ENCODE measurements around the gene CLEC11A. TPM values are rescaled to one million over a fixed set of nuclear protein-coding genes. Genes with fewer than 3 reads are reported as not detected.
"Not testable (repeated sequence)": the region's sequence is repeated elsewhere in the genome, so short reads cannot be mapped to it uniquely, and the experiment has no call there.

Gene CLEC11A
- total RNA-seq, 1 donor from 2014 or later, result 1.2 TPM

DNA sequence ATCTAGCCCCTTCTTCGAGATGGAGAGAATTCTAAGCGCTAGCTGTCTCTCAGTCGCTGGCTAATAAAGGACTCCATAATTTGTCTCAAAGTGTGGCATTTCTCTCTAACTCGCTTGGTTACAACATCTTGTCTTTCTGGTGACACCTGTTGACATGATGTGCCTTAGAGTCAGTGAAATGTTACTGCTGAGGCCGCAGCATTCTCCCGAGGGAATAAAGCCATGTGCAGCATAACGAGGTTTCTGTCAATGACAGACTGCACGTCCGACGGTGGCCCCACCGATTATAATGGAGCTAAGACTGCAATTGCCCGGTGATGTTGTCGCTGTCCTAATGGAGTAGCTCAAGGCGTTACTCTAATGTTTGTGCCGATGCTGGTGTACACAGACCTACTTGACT, 26.8 kb downstream of the CLEC11A start:
- intact Hi-C loops (cut with micrococcal nuclease), result no loop called here

DNA sequence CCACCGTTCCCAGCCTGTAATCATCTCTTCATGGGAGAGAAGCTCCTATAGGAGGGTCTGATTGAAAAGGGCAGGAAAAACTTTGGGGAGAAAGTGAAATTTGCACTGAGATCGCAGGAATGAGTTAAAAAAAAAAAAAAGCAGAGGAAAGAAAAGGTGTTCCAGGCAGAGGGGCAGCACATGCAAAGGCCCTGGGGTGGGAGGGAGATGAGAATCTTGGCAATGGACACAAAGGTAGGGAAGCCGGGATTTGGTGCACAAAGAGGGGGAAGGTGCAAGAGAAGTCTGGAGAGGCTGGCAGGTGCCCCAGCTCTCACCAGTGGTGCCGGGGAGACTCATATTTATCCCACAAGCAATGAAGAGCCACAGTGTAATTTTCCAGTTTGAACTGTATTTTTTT, 30.7 kb downstream of the CLEC11A start:
- intact Hi-C loops (cut with micrococcal nuclease), result no loop called here

DNA sequence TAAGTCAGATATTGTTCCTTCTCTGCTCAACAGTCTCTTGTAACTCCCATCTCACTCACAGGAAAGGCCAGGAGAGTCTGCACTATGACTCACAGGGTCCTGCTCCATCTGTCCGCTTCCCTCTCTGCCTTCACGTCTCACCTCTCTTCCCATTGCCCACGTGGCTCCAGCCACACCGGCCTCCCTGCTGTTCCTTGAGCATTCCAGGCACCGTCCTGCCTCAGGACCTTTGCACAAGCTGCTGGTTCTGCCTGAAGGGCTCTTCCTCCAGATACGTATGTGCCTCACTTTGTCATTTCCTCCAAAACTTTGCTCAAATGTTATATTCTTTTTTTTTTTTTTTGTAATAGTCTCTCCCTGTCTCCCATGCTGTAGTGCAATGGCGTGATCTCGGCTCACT, 33.1 kb downstream of the CLEC11A start:
- intact Hi-C loops (cut with micrococcal nuclease), result not testable (repeated sequence)

DNA sequence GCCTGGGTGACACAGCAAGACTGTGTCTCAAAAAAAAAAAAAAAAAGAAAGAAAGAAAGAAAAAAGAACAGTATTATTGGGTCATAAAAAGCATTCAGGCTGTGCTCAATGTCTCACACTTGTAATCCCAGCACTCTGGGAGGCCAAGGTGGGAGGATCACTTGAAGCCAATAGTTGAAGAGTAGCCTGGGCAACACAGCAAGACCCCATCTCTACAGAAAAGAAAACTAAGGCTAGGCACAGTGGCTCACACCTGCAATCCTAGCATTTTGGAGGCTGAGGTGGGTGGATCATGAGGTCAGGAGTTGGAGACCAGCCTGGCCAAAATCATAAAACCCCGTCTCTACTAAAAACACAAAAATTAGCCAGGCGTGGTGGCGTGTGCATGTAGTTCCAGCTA, 34.5 kb downstream of the CLEC11A start:
- intact Hi-C loops (cut with micrococcal nuclease), result not testable (repeated sequence)

DNA sequence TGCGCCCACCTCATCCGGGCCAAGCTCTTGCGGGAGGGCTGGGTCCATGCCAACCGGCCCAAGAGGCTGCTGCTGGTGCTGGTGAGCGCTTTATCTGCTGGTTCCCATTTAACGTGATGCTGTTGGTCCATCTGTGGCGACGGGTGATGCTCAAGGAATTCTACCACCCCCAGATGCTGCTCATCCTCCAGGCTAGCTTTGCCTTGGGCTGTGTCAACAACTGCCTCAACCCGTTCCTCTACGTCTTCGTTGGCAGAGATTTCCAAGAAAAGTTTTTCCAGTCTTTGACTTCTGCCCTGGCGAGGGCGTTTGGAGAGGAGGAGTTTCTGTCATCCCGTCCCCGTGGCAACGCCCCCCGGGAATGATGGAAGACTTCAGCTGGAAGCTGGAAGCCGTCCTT, 35.9 kb downstream of the CLEC11A start:
- intact Hi-C loops (cut with micrococcal nuclease), result not testable (repeated sequence)

DNA sequence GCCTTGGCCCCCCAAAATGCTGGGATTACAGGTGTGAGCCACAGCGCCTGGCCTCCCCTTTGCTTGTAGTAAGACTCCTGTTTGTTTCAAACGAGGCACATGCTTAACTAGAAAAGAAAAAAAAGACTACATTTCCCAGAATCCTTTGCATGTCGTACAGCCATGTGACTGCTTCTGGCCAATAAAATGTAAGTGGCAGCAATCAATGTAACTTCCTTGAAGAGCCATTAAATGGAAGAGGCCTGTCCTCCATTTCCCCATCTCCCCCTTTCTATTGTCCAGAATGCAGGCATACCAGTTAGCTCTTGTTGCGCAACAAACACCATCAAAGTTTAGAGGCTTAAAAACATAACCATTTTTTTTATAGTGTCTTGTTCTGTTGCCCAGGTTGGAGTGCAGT, 36.7 kb downstream of the CLEC11A start:
- intact Hi-C loops (cut with micrococcal nuclease), result no loop called here

DNA sequence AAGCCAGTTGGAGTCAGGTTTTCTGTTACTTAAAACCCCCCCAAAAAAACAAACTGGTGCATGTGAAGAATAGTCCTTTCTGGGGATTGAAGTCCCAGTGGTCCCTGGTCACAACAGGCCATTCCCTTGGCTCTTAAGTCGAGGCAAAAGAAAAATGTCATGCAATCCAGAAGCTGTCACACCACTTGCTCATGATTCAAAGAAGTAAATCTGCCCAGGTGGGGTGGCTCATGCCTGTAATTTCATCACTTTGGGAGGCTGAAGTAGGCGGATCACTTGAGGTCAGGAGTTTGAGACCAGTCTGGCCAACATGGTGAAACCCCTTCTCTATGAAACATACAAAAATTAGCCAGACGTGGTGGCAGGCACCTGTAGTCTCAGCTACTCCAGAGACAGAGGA, 38.3 kb downstream of the CLEC11A start:
- intact Hi-C loops (cut with micrococcal nuclease), result not testable (repeated sequence)

DNA sequence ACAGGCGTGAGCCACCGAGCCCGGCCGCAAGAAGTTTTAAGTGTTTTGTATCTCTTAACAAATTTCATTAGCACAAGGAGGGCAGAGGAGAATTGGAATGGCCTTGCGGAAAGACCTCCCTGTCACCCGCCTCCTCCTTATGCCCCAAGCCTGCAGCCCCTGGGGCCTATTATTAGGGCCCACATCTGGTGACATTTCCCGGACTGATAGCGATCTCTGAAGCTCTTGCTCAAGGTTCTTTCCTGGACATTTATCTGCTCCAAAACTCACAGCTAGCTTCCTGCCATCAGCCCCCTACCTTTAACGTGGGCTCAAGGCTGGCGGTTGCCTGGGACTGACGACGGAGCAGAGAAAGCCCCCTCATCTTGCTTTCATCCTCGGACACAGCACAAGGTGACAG, 40.4 kb downstream of the CLEC11A start:
- intact Hi-C loops (cut with micrococcal nuclease), result not testable (repeated sequence)

DNA sequence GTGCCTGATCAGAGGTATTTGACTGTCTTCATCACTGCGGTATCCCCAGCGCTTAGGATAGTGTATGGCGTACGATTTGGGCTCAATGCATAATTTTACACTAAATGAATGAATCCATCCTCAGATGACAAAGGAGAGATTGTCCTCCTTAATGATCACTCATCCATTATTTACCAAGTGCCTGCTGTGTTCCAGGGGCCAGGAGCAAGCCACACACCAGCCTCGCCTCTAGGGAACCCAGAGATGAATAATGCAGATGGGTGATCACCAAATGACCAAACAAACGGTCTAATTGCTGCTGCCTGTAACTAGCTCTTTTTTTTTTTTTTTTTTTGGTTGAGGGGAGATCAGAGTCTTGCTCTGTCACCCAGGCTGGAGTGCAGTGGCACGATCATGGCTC, 41.2 kb downstream of the CLEC11A start:
- intact Hi-C loops (cut with micrococcal nuclease), result no loop called here

DNA sequence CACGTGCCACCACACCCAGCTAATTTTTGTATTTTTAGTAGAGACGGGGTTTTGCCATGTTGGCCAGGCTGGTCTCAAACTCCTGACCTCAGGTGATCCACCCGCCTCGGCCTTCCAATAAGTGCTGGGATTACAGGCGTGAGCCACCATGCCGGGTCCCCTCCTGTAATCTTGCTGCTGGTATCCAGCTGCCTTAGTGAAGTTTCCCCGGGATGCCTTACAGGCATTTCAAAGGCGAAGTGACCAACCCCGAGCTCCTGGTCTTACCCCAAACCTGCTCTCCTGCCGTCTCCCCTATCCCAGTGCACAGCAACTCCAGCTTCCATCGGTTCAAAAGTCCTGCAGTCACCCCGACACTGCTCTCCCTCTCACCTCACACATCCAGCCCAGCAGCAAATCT, 43.6 kb downstream of the CLEC11A start:
- intact Hi-C loops (cut with micrococcal nuclease), result not testable (repeated sequence)

DNA sequence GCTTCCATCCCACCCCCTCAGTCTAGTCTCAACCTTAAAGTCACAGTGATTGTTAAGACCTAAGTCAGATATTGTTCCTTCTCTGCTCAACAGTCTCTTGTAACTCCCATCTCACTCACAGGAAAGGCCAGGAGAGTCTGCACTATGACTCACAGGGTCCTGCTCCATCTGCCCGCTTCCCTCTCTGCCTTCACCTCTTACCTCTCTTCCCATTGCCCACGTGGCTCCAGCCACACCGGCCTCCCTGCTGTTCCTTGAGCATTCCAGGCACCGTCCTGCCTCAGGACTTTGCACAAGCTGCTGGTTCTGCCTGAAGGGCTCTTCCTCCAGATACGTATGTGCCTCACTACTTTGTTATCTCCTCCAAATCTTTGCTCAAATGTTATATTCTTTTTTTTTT, 44.1 kb downstream of the CLEC11A start:
- intact Hi-C loops (cut with micrococcal nuclease), result not testable (repeated sequence)

DNA sequence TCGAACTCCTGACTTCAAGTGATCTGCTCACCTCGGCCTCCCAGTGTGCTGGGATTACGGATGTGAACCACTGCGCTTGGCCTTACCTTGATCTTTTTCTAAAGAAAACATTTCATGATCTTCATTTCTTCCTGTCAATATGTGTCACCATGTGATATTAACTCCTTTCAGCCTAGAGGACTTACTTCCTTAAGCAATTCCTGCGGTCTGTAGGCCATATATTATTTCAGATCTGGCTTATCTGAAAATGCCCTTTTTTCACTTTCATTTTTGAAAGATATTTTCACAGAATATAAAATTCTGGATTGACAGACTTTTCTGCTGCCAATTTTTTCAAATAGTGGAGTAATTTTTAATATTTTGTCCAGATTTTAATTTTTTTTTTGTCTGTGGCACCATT, 45.1 kb downstream of the CLEC11A start:
- intact Hi-C loops (cut with micrococcal nuclease), result no loop called here

DNA sequence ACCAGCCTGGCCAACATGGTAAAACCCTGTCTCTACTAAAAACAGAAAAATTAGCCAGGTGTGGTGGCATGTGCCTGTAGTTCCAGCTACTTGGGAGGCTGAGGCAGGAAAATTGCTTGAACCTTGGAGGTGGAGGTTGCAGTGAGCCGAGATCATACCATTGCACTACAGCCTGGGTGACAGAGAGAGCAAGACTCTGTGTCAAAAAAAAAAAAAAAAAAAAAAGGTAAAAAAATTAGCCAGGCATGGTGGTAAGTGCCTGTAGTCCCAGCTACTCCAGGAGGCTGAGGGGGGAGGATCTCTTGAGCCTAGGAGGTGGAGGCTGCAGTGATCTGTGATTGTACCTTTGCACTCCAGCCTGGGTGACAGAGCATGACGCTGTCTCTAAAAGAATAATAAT, 47.0 kb downstream of the CLEC11A start, which contains the start of gene GPR32:
TSS of gene GPR32 (plus strand) at position 301 of the 400 bp plus-strand sequence. CDS start 137 bp downstream, outside the sequence.
- intact Hi-C loops (cut with micrococcal nuclease), result not testable (repeated sequence)

DNA sequence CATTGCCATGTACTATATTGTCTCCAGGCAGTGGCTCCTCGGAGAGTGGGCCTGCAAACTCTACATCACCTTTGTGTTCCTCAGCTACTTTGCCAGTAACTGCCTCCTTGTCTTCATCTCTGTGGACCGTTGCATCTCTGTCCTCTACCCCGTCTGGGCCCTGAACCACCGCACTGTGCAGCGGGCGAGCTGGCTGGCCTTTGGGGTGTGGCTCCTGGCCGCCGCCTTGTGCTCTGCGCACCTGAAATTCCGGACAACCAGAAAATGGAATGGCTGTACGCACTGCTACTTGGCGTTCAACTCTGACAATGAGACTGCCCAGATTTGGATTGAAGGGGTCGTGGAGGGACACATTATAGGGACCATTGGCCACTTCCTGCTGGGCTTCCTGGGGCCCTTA, 47.7 kb downstream of the CLEC11A start:
- intact Hi-C loops (cut with micrococcal nuclease), result no loop called here

DNA sequence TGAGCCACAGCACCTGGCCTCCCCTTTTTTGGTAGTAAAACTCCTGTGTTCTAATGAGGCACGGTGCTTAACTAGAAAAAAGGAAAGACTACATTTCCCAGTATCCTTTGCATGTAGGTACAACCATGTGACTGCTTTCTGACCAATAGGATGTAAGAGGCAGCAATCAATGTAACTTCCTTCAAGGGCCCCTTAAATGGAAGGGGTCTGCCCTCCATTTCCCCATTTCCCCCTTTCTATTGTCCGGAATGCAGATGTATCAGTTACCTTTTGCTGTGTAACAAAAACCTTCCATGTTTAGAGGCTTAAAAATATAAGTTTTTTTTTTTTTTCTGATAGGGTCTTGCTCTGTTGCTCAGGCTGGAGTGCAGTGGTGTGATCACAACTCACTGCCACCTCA, 49.3 kb downstream of the CLEC11A start:
- intact Hi-C loops (cut with micrococcal nuclease), result no loop called here

DNA sequence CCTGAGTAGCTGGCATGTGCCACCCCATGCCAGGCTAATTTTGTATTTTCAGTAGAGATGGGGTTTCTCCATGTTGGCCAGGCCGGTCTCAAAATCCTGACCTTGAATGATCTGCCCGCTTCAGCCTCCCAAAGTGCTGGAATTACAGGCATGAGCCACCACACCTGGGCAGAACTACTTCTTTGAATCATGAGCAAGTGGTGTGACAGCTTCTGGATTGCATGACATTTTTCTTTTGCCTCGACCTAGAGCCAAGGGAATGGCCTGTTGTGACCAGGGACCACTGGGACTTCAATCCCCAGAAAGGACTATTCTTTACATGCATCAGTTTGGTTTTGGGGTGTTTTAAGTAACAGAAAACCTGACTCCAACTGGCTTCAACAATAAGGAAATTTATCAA, 49.7 kb downstream of the CLEC11A start:
- intact Hi-C loops (cut with micrococcal nuclease), result not testable (repeated sequence)

DNA sequence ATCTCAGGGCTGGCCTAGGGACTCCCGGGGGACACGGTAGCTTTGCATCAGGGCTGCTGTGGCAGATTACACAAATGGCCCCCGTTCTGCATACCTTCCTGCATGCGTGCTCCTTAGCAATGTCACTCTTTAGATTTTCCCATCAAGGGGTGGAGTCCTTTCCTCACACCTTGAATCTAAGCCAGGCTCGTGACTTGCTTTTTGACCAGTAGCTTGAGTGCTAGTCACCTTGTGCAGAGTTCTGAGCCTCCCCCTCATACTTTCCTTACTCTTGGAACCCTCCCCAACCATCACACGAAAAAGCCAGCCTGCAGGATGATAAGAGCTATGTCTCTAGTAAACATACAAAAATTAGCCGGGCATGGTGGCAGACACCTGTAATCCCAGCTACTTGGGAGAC, 50.3 kb downstream of the CLEC11A start:
- intact Hi-C loops (cut with micrococcal nuclease), result not testable (repeated sequence)

Other genes with a start within 250 kb of the CLEC11A start
- 68.3 and 70.8 TPM in 2 replicates for gene EMC10, start 246.9 kb upstream of the CLEC11A start, total RNA-seq
- 0.23 and 0.36 TPM in 2 replicates for gene GARIN5A, start 246.5 kb upstream of the CLEC11A start, total RNA-seq
- 32.4 and 34.0 TPM in 2 replicates for gene JOSD2, start 212.2 kb upstream of the CLEC11A start, total RNA-seq
- gene ASPDH, start 209.5 kb upstream of the CLEC11A start, total RNA-seq, result not detected in 2 replicates
- gene LRRC4B, start 154.9 kb upstream of the CLEC11A start, total RNA-seq, result not detected in 2 replicates
- not detected in 2 replicates for gene SYT3, start 83.5 kb upstream of the CLEC11A start, total RNA-seq
- gene C19orf81, start 73.9 kb upstream of the CLEC11A start, total RNA-seq, result 0.59 TPM in 1 of 2 replicates, not detected in the other
- not detected in 2 replicates for gene SHANK1, start 3.6 kb upstream of the CLEC11A start, total RNA-seq
- not detected in 2 replicates for gene GPR32, start 47.1 kb downstream of the CLEC11A start, total RNA-seq
- gene ACP4, start 67.1 kb downstream of the CLEC11A start, total RNA-seq, result not detected in 2 replicates
- 1.7 and 2.6 TPM in 2 replicates for gene KLK1, start 100.4 kb downstream of the CLEC11A start, total RNA-seq
- not detected in 2 replicates for gene KLK15, start 110.2 kb downstream of the CLEC11A start, total RNA-seq
- not detected in 2 replicates for gene KLK3, start 131.6 kb downstream of the CLEC11A start, total RNA-seq
- 0.16 and 0.27 TPM in 2 replicates for gene KLK2, start 150.1 kb downstream of the CLEC11A start, total RNA-seq
- not detected in 2 replicates for gene KLK4, start 188.0 kb downstream of the CLEC11A start, total RNA-seq
- gene KLK5, start 229.7 kb downstream of the CLEC11A start, total RNA-seq, result not detected in 2 replicates
- not detected in 2 replicates for gene KLK6, start 246.2 kb downstream of the CLEC11A start, total RNA-seq